Ovary (tissue), 10 donors: Measurements from ENCODE around the gene ANKRD33. TPM values are rescaled to one million over a fixed set of nuclear protein-coding genes. Genes with fewer than 3 reads are reported as not detected.
A peak's percentile ranks its signal among the peaks of the same experiment; 100 is the strongest.

Experiments
- DNase-seq, 5 donors: peaks; one replicate each; pipeline ENCODE4 v3.0.0-alpha.2; 2019 to 2020
- H3K27ac ChIP-seq, 2 donors: fragments of 200-600 bp; one replicate each; pipeline versions ENCODE4 v1.5.1 to v1.8.0; 2019 to 2022
- H3K27me3 ChIP-seq: fragments of 200-600 bp; one replicate; pipeline ENCODE4 v1.8.0; 2022
- H3K36me3 ChIP-seq: fragments of 200-600 bp; sonication (generic); one replicate; pipeline ENCODE4 v1.5.1; 2019
- H3K4me1 ChIP-seq: one replicate; pipeline ENCODE4 v1.8.1; 2013; ENCODE audit warnings: mild to moderate bottlenecking, moderate library complexity; ENCODE audit not compliant: insufficient read depth
- H3K4me3 ChIP-seq: fragments of 200-600 bp; sonication (generic); one replicate; pipeline ENCODE4 v1.5.1; 2017
- H3K9me3 ChIP-seq, 2 donors: fragments of 200-600 bp in 1 of 2; sonication (generic) in 1 of 2; one replicate each; pipeline versions ENCODE4 v1.5.1 to v1.8.1; 2013 to 2019; ENCODE audit warnings: mild to moderate bottlenecking in 1 of 2, moderate library complexity in 1 of 2
- EP300 ChIP-seq: sonication (generic); formaldehyde crosslinking; IDR thresholded peaks from one replicate; pipeline ENCODE4 v1.6.1; 2017; ENCODE audit warnings: antibody characterized with exemption
- POLR2A ChIP-seq: fragments of 450-650 bp; IDR thresholded peaks from one replicate; pipeline ENCODE4 v1.6.1; 2017; ENCODE audit warnings: antibody characterized with exemption, mild to moderate bottlenecking, moderate library complexity
- WGBS, 3 donors: extraction: QIAGEN DNeasy Blood & Tissue Kit in 1 of 3; methylation state at CpG; one replicate each; pipeline versions ENCODE4 v1.1.5 to v1.1.7; 2013 to 2017; 5-methylcytosine and 5-hydroxymethylcytosine counted together
- intact Hi-C, 4 donors: fragments of 100-400 bp; cut with DNase I; formaldehyde crosslinking; loops; one replicate each; pipeline versions ENCODE4 v1.11.0 to v1.15.1; 2022 to 2023
- long read RNA-seq, 3 donors: library from polyadenylated mRNA in 2 of 3; unstranded in 2 of 3; transcript quantifications; one replicate each; pipeline ENCODE4 v2.0.0 and lab custom pipeline, GENCODE V29; 2021 to 2026
- polyA plus RNA-seq, 2 donors: library from polyadenylated mRNA; stranded (reverse); fragments of 200-250 nt in 1 of 2; fragments of 350-450 nt in 1 of 2; fragmentation: Illumina TruSeq in 1 of 2; extraction: RNeasy Lipid Tissue Mini Kit (QIAGEN cat#74804) in 1 of 2; gene quantifications; one replicate each; pipeline ENCODE4 v1.2.3, GENCODE V29; 2013 to 2014
- total RNA-seq, 7 donors: library from RNA; depleted of rRNA in 2 of 7; stranded (reverse); fragments of >200 nt in 2 of 7; fragmentation: NEBNext Ultra II Directional in 3 of 7; extraction: Animal tissue kit (Norgen Biotek cat#: 25700) in 3 of 7; gene quantifications; one replicate each; pipeline versions ENCODE4 v1.1.0 to v1.2.4, GENCODE V29; 2016 to 2023
- TF ChIP-seq, protein P1 (sequence below), 3 donors: fragments of 450-650 bp in 2 of 3; fragments of 200-600 bp in 1 of 3; IDR thresholded peaks; one replicate each; pipeline versions ENCODE4 v1.5.1 to v1.8.0; 2016 to 2022; ENCODE audit warnings: antibody characterized with exemption in 3 of 3, mild to moderate bottlenecking in 1 of 3
- donor health status: DM: no; HTN: no; CAD: no; lungs with moderate emphysema.
- donor health status: DM: no; HTN: no; CAD: no.
- donor health status: Bipolar disorder and iron deficiency.
- donor health status: DM: yes; HTN: yes; CAD: no.
- donor health status: DM: no; HTN: no; CAD: no.
- donor health status: DM: yes; HTN: yes; CAD: no.

Gene ANKRD33, protein sequence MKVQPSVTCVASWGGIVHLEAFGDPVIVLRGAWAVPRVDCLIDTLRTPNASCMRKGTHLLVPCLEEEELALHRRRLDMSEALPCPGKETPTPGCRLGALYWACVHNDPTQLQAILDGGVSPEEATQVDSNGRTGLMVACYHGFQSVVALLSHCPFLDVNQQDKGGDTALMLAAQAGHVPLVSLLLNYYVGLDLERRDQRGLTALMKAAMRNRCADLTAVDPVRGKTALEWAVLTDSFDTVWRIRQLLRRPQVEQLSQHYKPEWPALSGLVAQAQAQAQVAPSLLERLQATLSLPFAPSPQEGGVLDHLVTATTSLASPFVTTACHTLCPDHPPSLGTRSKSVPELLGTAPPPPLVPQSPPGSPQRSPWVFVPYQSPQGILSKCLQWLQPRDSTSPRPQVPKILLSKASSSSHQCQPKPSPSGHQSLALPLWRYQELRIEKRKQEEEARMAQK
- total RNA-seq, result not detected
- polyA plus RNA-seq, result not detected
- long read RNA-seq, donor 1, result 0 reads
- long read RNA-seq, donor 2, result 0 reads
- long read RNA-seq, donor 3, result 0 reads

DNA sequence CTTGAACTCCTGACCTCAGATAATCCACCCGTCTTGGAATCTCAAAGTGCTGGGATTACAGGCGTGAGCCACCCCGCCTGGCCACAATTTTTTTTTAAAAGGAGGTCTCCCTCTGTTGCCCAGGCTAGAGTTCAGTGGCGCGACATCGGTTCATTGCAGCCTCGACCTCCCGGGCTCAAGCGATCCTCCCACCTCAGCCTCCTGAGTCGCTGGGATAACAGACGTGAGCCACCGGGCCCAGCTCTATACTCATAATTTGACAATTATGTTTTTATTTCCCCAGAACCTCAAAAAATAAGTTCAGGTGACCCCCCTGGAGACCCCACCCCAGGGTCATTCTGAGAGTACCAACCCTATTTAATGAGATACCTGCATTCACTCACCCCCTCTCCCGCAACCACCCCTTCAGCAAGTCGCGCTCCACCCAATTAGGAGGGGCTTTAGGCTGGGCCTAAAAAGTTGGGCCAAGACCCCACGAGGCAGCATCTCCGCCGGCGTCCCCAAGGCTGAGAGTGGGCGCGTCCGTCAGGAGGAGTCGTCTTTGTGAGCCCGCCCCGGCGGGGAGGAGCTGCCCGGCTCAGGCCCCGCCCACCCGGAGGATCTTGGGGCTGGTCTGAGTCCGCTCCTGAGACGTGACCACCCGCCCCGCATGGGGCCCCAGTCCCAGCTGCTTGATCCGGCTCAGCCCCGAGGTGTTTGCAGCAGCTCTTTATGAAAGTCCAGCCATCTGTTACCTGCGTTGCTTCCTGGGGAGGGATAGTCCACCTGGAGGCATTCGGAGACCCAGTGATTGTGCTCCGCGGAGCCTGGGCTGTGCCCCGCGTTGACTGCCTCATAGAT lies at the start of gene ANKRD33:
Gene ANKRD33 (plus strand): TSS at position 628 of the 840 bp plus-strand sequence. CDS start 84 bp downstream, at position 712.
- H3K36me3 ChIP-seq, result no peaks in the 10 kb centered on the region
- H3K9me3 ChIP-seq, result no peaks in the 10 kb centered on the region
- intact Hi-C loops, result no loop called here
- no peak within 1 kb of the TSS for H3K4me3 ChIP-seq
- peak in 1 of 5 donors; percentile 8 for DNase-seq
- 38 to 46% (median 41%) methylated on average over 41 of the region's 41 CpGs for WGBS, 3 donors
- no peak within 1 kb of the TSS for H3K27ac ChIP-seq
- H3K27me3 ChIP-seq, result no peaks in the 10 kb centered on the region
- H3K4me1 ChIP-seq, result no peaks in the 10 kb centered on the region
- TF ChIP-seq EP300, result no peak
- no peak for TF ChIP-seq POLR2A
- TF ChIP-seq, protein P1, sequence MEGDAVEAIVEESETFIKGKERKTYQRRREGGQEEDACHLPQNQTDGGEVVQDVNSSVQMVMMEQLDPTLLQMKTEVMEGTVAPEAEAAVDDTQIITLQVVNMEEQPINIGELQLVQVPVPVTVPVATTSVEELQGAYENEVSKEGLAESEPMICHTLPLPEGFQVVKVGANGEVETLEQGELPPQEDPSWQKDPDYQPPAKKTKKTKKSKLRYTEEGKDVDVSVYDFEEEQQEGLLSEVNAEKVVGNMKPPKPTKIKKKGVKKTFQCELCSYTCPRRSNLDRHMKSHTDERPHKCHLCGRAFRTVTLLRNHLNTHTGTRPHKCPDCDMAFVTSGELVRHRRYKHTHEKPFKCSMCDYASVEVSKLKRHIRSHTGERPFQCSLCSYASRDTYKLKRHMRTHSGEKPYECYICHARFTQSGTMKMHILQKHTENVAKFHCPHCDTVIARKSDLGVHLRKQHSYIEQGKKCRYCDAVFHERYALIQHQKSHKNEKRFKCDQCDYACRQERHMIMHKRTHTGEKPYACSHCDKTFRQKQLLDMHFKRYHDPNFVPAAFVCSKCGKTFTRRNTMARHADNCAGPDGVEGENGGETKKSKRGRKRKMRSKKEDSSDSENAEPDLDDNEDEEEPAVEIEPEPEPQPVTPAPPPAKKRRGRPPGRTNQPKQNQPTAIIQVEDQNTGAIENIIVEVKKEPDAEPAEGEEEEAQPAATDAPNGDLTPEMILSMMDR (IDR thresholded peaks at IDR 0.05), result no peak

DNA sequence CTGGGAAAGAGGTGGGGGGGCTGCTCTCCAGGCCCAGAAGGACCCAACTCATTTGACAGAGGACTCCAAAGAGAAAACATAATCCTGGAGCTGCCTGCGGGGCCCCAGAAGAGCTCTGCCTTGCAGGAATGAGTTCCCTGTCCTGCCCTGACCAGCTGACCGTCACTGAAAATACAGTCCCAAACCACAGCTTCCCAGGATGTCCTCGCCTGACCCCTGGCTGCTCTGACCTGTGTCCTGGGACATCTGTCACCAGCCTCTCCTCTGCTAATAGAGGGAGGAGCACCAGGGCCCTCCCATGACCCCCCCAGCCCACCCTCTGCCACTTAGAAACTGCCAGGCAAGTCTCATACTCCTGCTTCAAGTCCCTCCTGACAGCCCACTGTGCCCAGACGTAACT lies 49.1 kb upstream of the ANKRD33 start:
- H3K27me3 ChIP-seq, result no peaks in the 10 kb centered on the region
- intact Hi-C loops, result no loop called here
- no peaks in the 10 kb centered on the region for H3K9me3 ChIP-seq
- DNase-seq, result no peak
- TF ChIP-seq EP300 (no peak), POLR2A (no peak)
- TF ChIP-seq, protein P1 (IDR thresholded peaks at IDR 0.05), result no peak
- no peaks in the 10 kb centered on the region for H3K4me1 ChIP-seq
- H3K36me3 ChIP-seq, result no peaks in the 10 kb centered on the region
- 60 to 72% (median 62%) methylated on average over 4 of the region's 4 CpGs for WGBS, 3 donors
- H3K4me3 ChIP-seq, result no peak overlapping the region
- H3K27ac ChIP-seq, result no peak overlapping the region

DNA sequence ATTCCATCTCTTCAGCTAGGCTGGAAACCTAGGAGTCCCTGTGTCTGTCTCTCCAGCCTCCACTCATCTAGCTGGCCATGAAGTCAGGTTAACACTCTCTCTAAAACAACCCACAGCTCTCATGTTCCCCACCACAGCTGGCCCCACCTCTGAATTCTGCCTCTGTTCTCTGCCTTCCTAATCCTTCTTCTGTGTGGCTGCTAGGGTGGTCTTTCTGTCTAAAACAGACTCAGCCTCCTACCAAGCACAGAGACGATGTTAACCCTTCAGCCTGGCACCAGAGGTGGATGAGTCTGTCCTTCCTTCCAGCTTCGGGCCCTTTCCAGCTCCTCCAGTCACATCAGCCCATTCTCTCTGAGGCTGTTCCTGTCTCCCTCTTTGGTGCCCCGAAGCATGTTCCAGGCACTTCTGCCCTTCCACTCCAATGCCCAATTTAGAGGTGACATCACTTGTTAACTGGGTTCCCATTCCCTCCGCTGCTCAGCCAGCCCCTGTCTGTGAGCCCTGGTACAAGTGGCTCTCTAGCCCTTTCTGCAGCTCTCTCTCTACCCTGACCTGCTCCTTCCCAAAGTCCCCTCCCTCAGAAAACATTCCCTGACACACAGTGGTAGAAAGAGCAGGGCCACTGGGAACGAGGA lies 48.5 kb upstream of the ANKRD33 start:
- Histone ChIP-seq H3K27ac (no peak overlapping the region), H3K4me3 (no peak overlapping the region), H3K36me3 (no peaks in the 10 kb centered on the region), H3K4me1 (no peaks in the 10 kb centered on the region), H3K9me3 (no peaks in the 10 kb centered on the region), H3K27me3 (no peaks in the 10 kb centered on the region)
- no peak for DNase-seq
- intact Hi-C loops, result no loop called here
- 69 to 82% (median 73%) methylated on average over 5 of the region's 5 CpGs for WGBS, 3 donors
- no peak for TF ChIP-seq POLR2A
- TF ChIP-seq, protein P1 (IDR thresholded peaks at IDR 0.05), result no peak
- no peak for TF ChIP-seq EP300

DNA sequence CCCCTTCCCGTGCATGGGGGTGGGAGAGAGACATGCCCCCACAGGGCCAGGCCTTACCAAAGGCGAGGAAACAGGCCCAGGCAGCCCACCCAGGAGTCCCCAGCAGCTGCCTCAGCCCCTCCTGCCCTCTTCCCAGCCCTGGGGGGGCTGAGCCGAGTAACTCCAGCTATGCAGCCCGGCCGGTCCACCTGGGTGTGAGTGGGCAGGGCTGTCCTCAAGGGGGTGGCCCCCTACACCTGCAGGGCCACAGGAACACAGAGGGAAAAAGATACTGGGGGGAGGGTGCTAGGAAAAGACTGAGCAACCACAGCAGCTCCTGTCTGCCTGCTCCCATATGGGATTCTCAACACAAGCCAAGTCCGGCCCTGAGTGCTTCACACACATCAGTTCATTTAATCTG lies 46.9 kb upstream of the ANKRD33 start:
- Histone ChIP-seq H3K4me3 (no peak overlapping the region), H3K4me1 (no peaks in the 10 kb centered on the region), H3K36me3 (no peaks in the 10 kb centered on the region), H3K27ac (no peak overlapping the region), H3K9me3 (no peaks in the 10 kb centered on the region), H3K27me3 (no peaks in the 10 kb centered on the region)
- intact Hi-C loops, result no loop called here
- DNase-seq, result no peak
- WGBS, 3 donors, result 63 to 82% (median 68%) methylated on average over 6 of the region's 6 CpGs
- TF ChIP-seq, protein P1 (IDR thresholded peaks at IDR 0.05), result no peak
- TF ChIP-seq EP300 (no peak), POLR2A (no peak)
